Thyroid gland (tissue), 4 donors: ENCODE results near the gene COL6A3. TPM values are rescaled to one million over a fixed set of nuclear protein-coding genes. Genes with fewer than 3 reads are reported as not detected.

Source experiments
- DNase-seq, 2 donors: peaks; one replicate each; pipeline ENCODE4 v3.0.0-alpha.2; 2019
- H3K27ac ChIP-seq, 3 donors: fragments of 200-600 bp; sonication (generic); 1 replicate in 2 of 3; 2 replicates in 1 of 3; pipeline ENCODE4 v1.5.1; 2016 to 2019; ENCODE audit warnings: mild to moderate bottlenecking in 1 of 3, moderate library complexity in 1 of 3
- H3K27me3 ChIP-seq: fragments of 200-600 bp; sonication (generic); one replicate; pipeline ENCODE4 v1.5.1; 2019
- H3K36me3 ChIP-seq, 2 donors: fragments of 200-600 bp; sonication (generic); one replicate each; pipeline ENCODE4 v1.5.1; 2016 to 2019
- H3K4me1 ChIP-seq, 2 donors: fragments of 200-600 bp; sonication (generic); one replicate each; pipeline ENCODE4 v1.5.1; 2017 to 2019
- H3K4me3 ChIP-seq, 3 donors: fragments of 200-600 bp; sonication (generic); replicated peaks in 1 of 3; 1 replicate in 2 of 3; 2 replicates in 1 of 3; pipeline ENCODE4 v1.5.1; 2016; ENCODE audit warnings: mild to moderate bottlenecking in 1 of 3
- H3K9me3 ChIP-seq: fragments of 200-600 bp; sonication (generic); one replicate; pipeline ENCODE4 v1.5.1; 2017
- POLR2A ChIP-seq, 2 donors: fragments of 450-650 bp; IDR thresholded peaks; one replicate each; pipeline ENCODE4 v1.6.1; 2017; ENCODE audit warnings: antibody characterized with exemption in 2 of 2, mild to moderate bottlenecking in 2 of 2, moderate library complexity in 1 of 2
- WGBS, 2 donors: methylation state at CpG; one replicate each; pipeline ENCODE4 v1.1.5; 2017; 5-methylcytosine and 5-hydroxymethylcytosine counted together
- intact Hi-C: fragments of 100-400 bp; cut with DNase I; formaldehyde crosslinking; loops from one replicate; pipeline ENCODE4 v1.15.1; 2023
- total RNA-seq, 4 donors: library from RNA; depleted of rRNA; stranded (reverse); fragments of >200 nt; gene quantifications; one replicate each; pipeline ENCODE4 v1.2.3, GENCODE V29; 2016
- TF ChIP-seq, protein P1 (sequence below), 6 experiments: fragments of 200-600 bp in 3 of 6; fragments of 450-650 bp in 3 of 6; sonication (generic) in 3 of 6; IDR thresholded peaks; one replicate each; pipeline ENCODE4 v1.5.1; 2016 to 2019; ENCODE audit warnings: antibody characterized with exemption in 6 of 6, mild to moderate bottlenecking in 2 of 6, inconsistent platforms in 1 of 6, moderate library complexity in 1 of 6

Gene COL6A3
- total RNA-seq, 4 donors from 2014 or later = 82.6 to 168 (median 146) TPM

DNA sequence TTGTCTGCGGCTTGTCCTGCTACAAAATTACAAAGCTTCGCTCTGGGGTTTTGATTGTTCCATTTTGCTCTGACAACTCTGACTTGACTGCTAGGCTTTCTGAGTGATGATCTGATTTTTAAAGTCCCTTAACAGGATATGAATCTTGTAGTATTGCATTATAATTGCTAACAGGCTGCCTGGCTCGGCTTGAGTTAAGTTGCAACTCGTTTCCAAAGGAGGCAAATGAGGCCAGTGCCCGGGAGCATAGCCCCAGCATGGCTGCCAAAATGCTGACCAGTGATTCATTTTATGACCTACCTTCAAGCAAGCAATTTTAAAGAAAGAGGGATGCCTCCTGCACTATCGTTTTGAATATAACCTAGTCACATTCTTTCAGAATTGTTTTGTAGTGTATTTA, 135.4 kb downstream of the COL6A3 start:
- TF ChIP-seq, protein P1, sequence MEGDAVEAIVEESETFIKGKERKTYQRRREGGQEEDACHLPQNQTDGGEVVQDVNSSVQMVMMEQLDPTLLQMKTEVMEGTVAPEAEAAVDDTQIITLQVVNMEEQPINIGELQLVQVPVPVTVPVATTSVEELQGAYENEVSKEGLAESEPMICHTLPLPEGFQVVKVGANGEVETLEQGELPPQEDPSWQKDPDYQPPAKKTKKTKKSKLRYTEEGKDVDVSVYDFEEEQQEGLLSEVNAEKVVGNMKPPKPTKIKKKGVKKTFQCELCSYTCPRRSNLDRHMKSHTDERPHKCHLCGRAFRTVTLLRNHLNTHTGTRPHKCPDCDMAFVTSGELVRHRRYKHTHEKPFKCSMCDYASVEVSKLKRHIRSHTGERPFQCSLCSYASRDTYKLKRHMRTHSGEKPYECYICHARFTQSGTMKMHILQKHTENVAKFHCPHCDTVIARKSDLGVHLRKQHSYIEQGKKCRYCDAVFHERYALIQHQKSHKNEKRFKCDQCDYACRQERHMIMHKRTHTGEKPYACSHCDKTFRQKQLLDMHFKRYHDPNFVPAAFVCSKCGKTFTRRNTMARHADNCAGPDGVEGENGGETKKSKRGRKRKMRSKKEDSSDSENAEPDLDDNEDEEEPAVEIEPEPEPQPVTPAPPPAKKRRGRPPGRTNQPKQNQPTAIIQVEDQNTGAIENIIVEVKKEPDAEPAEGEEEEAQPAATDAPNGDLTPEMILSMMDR (IDR thresholded peaks at IDR 0.05) = no peak
- TF ChIP-seq POLR2A (IDR thresholded peaks at IDR 0.05) = no peak
- H3K4me1 ChIP-seq = peaks cover 4 to 9% of the 10 kb centered on the region in 2 donors
- H3K27ac ChIP-seq = peak overlapping the region in 2 of 3 donors; percentile 36 to 80
- 71 to 81% methylated on average over 6 of the region's 6 CpGs for WGBS, 2 donors
- DNase-seq = peak; percentile 26 to 31
- H3K4me3 ChIP-seq = no peak overlapping the region
- H3K36me3 ChIP-seq = no peaks in the 10 kb centered on the region
- intact Hi-C loops = no loop called here
- H3K27me3 ChIP-seq = no peaks in the 10 kb centered on the region
- no peaks in the 10 kb centered on the region for H3K9me3 ChIP-seq

DNA sequence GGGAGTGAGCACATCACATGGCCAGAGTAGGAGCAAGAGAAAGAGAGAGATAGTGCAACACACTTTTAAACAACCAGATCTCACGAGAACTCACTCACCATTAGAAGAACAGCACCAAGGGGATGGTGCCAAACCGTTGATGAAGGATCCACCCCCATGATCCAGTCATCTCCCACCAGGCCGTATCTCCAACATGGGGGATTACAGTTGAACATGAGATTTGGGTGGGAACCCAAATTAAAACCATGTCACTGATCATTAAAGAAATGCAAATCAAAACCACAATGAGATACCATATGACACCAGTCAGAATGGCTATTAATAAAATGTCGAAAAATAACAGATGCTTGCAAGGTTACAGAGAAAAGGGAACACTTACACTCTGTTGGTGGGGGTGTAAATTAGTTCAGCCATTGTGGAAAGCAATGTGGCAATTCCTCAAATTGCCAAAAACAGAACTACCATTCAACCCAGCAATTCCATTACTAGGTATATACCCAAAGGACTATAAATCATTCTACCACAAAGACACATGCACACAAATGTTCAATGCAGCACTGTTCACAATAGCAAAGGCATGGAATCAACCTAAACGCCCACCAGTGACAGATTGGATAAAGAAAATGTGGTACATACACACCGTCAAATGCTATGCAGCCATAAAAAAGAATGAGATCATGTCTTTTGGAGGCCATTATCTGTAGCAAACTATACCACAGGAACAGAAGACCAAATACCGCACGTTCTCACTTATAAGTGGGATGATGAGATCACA, 137.1 kb downstream of the COL6A3 start:
- Histone ChIP-seq H3K9me3 (no peaks in the 10 kb centered on the region), H3K36me3 (no peaks in the 10 kb centered on the region), H3K27me3 (no peaks in the 10 kb centered on the region), H3K4me1 (peaks cover 4 to 9% of the 10 kb centered on the region in 2 donors), H3K27ac (no peak overlapping the region), H3K4me3 (no peak overlapping the region)
- DNase-seq = no peak
- intact Hi-C loops = no loop called here
- TF ChIP-seq POLR2A (IDR thresholded peaks at IDR 0.05) = no peak
- TF ChIP-seq, protein P1 (IDR thresholded peaks at IDR 0.05) = no peak
- WGBS, 2 donors = 87 to 88% methylated on average over 8 of the region's 8 CpGs

Other genes starting within 250 kb of the COL6A3 start
- 100 to 1,000 TPM in 1 of 4 donors, 10 to 100 TPM in 3; 41.3 to 107 (median 58.6) TPM for gene MLPH, start 73.1 kb upstream of the COL6A3 start, total RNA-seq
- not detected for gene PRLH, start 152.4 kb upstream of the COL6A3 start, total RNA-seq
- gene RAB17, start 176.6 kb upstream of the COL6A3 start, total RNA-seq = 10 to 100 TPM; 37.6 to 88.1 (median 70.1) TPM
- gene LRRFIP1, start 213.4 kb upstream of the COL6A3 start, total RNA-seq = 100 to 1,000 TPM in 2 of 4 donors, 10 to 100 TPM in 2; 76.1 to 113 (median 96.6) TPM